GM12878 (cell line): ENCODE data around the gene FAM222A. TPM values are rescaled to one million over a fixed set of nuclear protein-coding genes. Genes with fewer than 3 reads are reported as not detected.

ENCODE experiments used
- ATAC-seq: fragments of 200-7000 bp; cut with Tn5 transposase; 3 replicates; pipeline ENCODE4 v1.9.1; 2020; ENCODE audit warnings: mild to moderate bottlenecking, moderate library complexity
- BruUV-seq: library from RNA; stranded (reverse); fragments of 400-500 nt; replicated peaks from 2 replicates; lab custom pipeline; 2021; lab: Mats Ljungman, UMichigan
- CTCF ChIA-PET: fragments of 300-600 bp; sonication (Branson Sonifier 250); formaldehyde crosslinking; extraction: SDS; loops from one replicate; lab custom pipeline; 2021; ENCODE audit warnings: inconsistent platforms; lab: Yijun Ruan, JAX
- POLR2A ChIA-PET: fragments of 350-600 bp; formaldehyde crosslinking; extraction: SDS; loops from one replicate; lab custom pipeline; 2021; ENCODE audit warnings: inconsistent platforms; lab: Charles Lee
- RAD21 ChIA-PET: fragments of 300-600 bp; sonication (Branson Sonifier 250); formaldehyde crosslinking; loops from one replicate; lab custom pipeline; 2023; ENCODE audit warnings: antibody characterized with exemption; ENCODE audit not compliant: unreplicated experiment; lab: Charles Lee
- SMC1A ChIA-PET: fragments of 300-600 bp; sonication (Branson Sonifier 250); formaldehyde crosslinking; loops from one replicate; lab custom pipeline; 2023; ENCODE audit not compliant: unreplicated experiment, uncharacterized antibody; lab: Charles Lee
- DNase-seq: peaks from one replicate; pipeline ENCODE4 v3.0.0-alpha.2; 2011; ENCODE audit warnings: low read depth, low spot score
- FAIRE-seq: peaks from 3 replicates; lab custom pipeline; 2011; peaks lifted over from hg19 to GRCh38; lab: Jason Lieb, UNC
- H2AFZ ChIP-seq: 2 replicates; pipeline ENCODE4 v1.6.0; 2011; ENCODE audit warnings: low read depth, low read length, control low read depth; ENCODE audit not compliant: control insufficient read depth
- H3K27ac ChIP-seq: 2 replicates; pipeline ENCODE4 v1.5.1; 2011; ENCODE audit warnings: control low read depth; ENCODE audit not compliant: control insufficient read depth, insufficient read depth
- H3K27me3 ChIP-seq, 2 experiments: replicated peaks in 1 of 2; 2 replicates each; pipeline versions ENCODE4 v1.6.0 to v1.6.1; 2011; ENCODE audit warnings: low read length in 1 of 2; ENCODE audit not compliant: control insufficient read depth in 2 of 2, insufficient read depth in 2 of 2
- H3K36me3 ChIP-seq, 2 experiments: 2 replicates each; pipeline ENCODE4 v1.5.1; 2011; ENCODE audit warnings: low read length in 1 of 2; ENCODE audit not compliant: control insufficient read depth in 2 of 2, insufficient read depth in 2 of 2
- H3K4me1 ChIP-seq: 2 replicates; pipeline ENCODE4 v1.6.1; 2011; ENCODE audit warnings: mild to moderate bottlenecking, low read length, moderate library complexity, mixed read lengths; ENCODE audit not compliant: control insufficient read depth, insufficient read depth
- H3K4me2 ChIP-seq: 2 replicates; pipeline ENCODE4 v1.6.0; 2011; ENCODE audit warnings: control low read depth; ENCODE audit not compliant: control insufficient read depth, insufficient read depth
- H3K4me3 ChIP-seq: fragments of 200-600 bp; sonication (generic); 2 replicates; pipeline ENCODE4 v1.5.1; 2016
- H3K79me2 ChIP-seq: 2 replicates; pipeline ENCODE4 v1.6.0; 2011; ENCODE audit warnings: low read length; ENCODE audit not compliant: control insufficient read depth, insufficient read depth
- H3K9ac ChIP-seq: 2 replicates; pipeline ENCODE4 v1.8.0; 2011; ENCODE audit warnings: low read length, control low read depth, mixed read lengths; ENCODE audit not compliant: control insufficient read depth, insufficient read depth
- H3K9me3 ChIP-seq: replicated peaks from 3 replicates; pipeline ENCODE4 v1.5.1; 2011; ENCODE audit warnings: mild to moderate bottlenecking, low read length; ENCODE audit not compliant: control insufficient read depth, insufficient read depth
- H4K20me1 ChIP-seq: 2 replicates; pipeline ENCODE4 v1.6.0; 2011; ENCODE audit not compliant: control insufficient read depth, insufficient read depth
- BRCA1 ChIP-seq: IDR thresholded peaks from 2 replicates; pipeline ENCODE4 v1.6.1; 2011; ENCODE audit warnings: low read depth, low read length, improper control_type of control experiment
- CBX5 ChIP-seq: sonication (generic); IDR thresholded peaks from 2 replicates; pipeline ENCODE4 v1.6.1; 2016; ENCODE audit warnings: low read depth, moderate library complexity, mild to moderate bottlenecking, inconsistent platforms
- CHD2 ChIP-seq: IDR thresholded peaks from 2 replicates; pipeline ENCODE4 v1.6.1; 2011; ENCODE audit warnings: low read depth, low read length, improper control_type of control experiment, borderline replicate concordance
- FOS ChIP-seq: IDR thresholded peaks from 3 replicates; pipeline ENCODE4 v1.6.1; 2011; ENCODE audit warnings: borderline replicate concordance; ENCODE audit not compliant: insufficient read length; ENCODE audit errors: extremely low read depth
- GATAD2B ChIP-seq: fragments of 450-650 bp; conservative IDR thresholded peaks from 2 replicates; pipeline ENCODE4 v1.6.1; 2017; ENCODE audit warnings: low read depth, mild to moderate bottlenecking, moderate library complexity
- HDAC6 ChIP-seq: fragments of 200-600 bp; sonication (generic); IDR thresholded peaks from one replicate; pipeline ENCODE4 v1.8.0; 2017; ENCODE audit warnings: antibody characterized with exemption; ENCODE audit not compliant: unreplicated experiment
- NFYB ChIP-seq: IDR thresholded peaks from 2 replicates; pipeline ENCODE4 v1.6.1; 2011; ENCODE audit warnings: low read depth, mild to moderate bottlenecking, low read length, improper control_type of control experiment, moderate library complexity; ENCODE audit not compliant: insufficient read depth
- SIX5 ChIP-seq: IDR thresholded peaks from 2 replicates; pipeline ENCODE4 v1.6.1; 2011; ENCODE audit warnings: mild to moderate bottlenecking, low read depth, low read length, moderate library complexity; ENCODE audit not compliant: severe bottlenecking
- SMARCA5 ChIP-seq: fragments of 450-650 bp; IDR thresholded peaks from 2 replicates; pipeline ENCODE4 v1.6.1; 2017; ENCODE audit warnings: mild to moderate bottlenecking
- SREBF2 ChIP-seq: IDR thresholded peaks from 2 replicates; pipeline ENCODE4 v1.6.1; 2012; ENCODE audit warnings: mild to moderate bottlenecking, low read length
- WGBS: methylation state at CpG from one replicate; pipeline ENCODE4 v1.1.6; 2016; ENCODE audit warnings: low lambda C conversion rate; ENCODE audit not compliant: insufficient replicate concordance, insufficient coverage; ENCODE audit errors: missing lambda C conversion rate; 5-methylcytosine and 5-hydroxymethylcytosine counted together
- in situ Hi-C: fragments of 300-500 bp; cut with MboI; formaldehyde crosslinking; loops from 9 replicates; pipeline ENCODE4 v1.14.3; 2018; ENCODE audit warnings: mixed read lengths
- intact Hi-C: fragments of 100-400 bp; cut with micrococcal nuclease; formaldehyde crosslinking; loops from one replicate; pipeline ENCODE4 v1.14.2; 2022; ENCODE audit not compliant: unreplicated experiment
- polyA plus RNA-seq, 11 experiments: library from polyadenylated mRNA; depleted of rRNA in 4 of 11; unstranded in 6 of 11; stranded (reverse) in 5 of 11; fragments of >200 nt; fragmentation: Nextera tagmentation in 4 of 11; fragmentation: Illumina TruSeq in 1 of 11; extraction: Ambion mirVana in 4 of 11; extraction: Trizol in 1 of 11; gene quantifications; 1 replicate in 1 of 11; 2 replicates in 10 of 11; pipeline versions ENCODE4 v1.2.1 to v1.2.3, GENCODE V29; 2011 to 2016; ENCODE audit warnings: inconsistent platforms in 2 of 11, missing spikeins in 2 of 11, low read depth in 1 of 11
- total RNA-seq, 4 experiments: library from RNA; depleted of rRNA in 3 of 4; stranded (reverse); fragments of >200 nt in 3 of 4; fragmentation: Illumina TruSeq in 1 of 4; extraction: Trizol in 1 of 4; gene quantifications; 2 replicates each; pipeline versions ENCODE4 v1.2.1 to v1.2.3, GENCODE V29; 2013 to 2021
- TF ChIP-seq, protein P1 (sequence below): IDR thresholded peaks from 2 replicates; pipeline ENCODE4 v1.6.1; 2012; ENCODE audit warnings: low read depth, low read length, improper control_type of control experiment
- TF ChIP-seq, protein P2 (sequence below): fragments of 150-350 bp; IDR thresholded peaks from 2 replicates; pipeline ENCODE4 v1.6.1; 2016; ENCODE audit warnings: low read depth, low read length

Gene FAM222A
- total and polyA plus RNA-seq, 10 of the 15 experiments (the other 5 are each of a cell fraction or from before 2014, with no cell fraction given) = 0.04 to 0.49 (median 0.14) TPM; not detected in 3

DNA sequence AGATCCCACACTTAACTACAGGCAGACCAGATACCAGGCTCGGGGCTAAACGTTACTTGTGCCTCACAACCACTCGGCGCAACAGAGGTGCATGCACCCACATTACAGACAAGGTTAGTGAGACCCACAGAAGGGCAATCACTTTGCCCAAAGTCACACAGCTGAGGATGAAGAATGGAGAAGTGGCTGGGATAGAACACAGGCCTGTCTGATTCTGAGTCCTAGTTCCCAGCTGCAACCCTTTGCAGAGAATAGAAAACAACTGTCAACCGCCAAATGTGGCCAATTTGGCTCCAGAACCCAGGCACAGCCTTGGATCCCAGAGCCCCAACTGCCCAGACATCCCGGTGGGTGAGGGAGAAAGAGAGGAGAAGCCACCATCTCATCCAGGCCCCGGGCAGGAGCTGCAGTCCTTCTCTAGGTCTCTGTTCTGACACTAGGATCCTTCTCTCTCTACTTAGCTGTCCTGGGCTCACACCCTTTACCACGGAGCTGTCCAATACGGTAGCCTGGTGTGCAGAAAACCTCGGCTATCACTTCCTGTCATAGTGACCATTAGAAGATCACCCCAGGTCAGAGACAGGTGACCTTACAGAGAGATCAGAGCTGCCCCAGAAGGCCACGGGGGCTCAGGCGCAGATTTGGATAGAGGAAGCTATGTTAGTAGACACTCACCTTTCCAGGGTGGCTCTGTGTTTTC is 59.1 kb downstream of the FAM222A start:
- no peak for TF ChIP-seq BRCA1
- TF ChIP-seq, protein P1, sequence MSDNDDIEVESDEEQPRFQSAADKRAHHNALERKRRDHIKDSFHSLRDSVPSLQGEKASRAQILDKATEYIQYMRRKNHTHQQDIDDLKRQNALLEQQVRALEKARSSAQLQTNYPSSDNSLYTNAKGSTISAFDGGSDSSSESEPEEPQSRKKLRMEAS = no peak
- no peak for TF ChIP-seq SMARCA5
- no peak for TF ChIP-seq GATAD2B
- no peak for TF ChIP-seq HDAC6
- TF ChIP-seq SIX5 = no peak
- TF ChIP-seq, protein P2, sequence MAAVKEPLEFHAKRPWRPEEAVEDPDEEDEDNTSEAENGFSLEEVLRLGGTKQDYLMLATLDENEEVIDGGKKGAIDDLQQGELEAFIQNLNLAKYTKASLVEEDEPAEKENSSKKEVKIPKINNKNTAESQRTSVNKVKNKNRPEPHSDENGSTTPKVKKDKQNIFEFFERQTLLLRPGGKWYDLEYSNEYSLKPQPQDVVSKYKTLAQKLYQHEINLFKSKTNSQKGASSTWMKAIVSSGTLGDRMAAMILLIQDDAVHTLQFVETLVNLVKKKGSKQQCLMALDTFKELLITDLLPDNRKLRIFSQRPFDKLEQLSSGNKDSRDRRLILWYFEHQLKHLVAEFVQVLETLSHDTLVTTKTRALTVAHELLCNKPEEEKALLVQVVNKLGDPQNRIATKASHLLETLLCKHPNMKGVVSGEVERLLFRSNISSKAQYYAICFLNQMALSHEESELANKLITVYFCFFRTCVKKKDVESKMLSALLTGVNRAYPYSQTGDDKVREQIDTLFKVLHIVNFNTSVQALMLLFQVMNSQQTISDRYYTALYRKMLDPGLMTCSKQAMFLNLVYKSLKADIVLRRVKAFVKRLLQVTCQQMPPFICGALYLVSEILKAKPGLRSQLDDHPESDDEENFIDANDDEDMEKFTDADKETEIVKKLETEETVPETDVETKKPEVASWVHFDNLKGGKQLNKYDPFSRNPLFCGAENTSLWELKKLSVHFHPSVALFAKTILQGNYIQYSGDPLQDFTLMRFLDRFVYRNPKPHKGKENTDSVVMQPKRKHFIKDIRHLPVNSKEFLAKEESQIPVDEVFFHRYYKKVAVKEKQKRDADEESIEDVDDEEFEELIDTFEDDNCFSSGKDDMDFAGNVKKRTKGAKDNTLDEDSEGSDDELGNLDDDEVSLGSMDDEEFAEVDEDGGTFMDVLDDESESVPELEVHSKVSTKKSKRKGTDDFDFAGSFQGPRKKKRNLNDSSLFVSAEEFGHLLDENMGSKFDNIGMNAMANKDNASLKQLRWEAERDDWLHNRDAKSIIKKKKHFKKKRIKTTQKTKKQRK = no peak
- TF ChIP-seq NFYB = no peak
- no peak for TF ChIP-seq CHD2
- no peak for TF ChIP-seq FOS
- no peak for TF ChIP-seq CBX5
- no peak for TF ChIP-seq SREBF2
- H3K9ac ChIP-seq = no peak overlapping the region
- SMC1A ChIA-PET = no interaction called here
- POLR2A ChIA-PET = no interaction called here
- H3K9me3 ChIP-seq = no peaks in the 10 kb centered on the region
- no peaks in the 10 kb centered on the region for H3K27me3 ChIP-seq
- ATAC-seq (no peak), DNase-seq (no peak), FAIRE-seq (no peak)
- no peak overlapping the region for H2AFZ ChIP-seq
- RAD21 ChIA-PET = interaction anchor here (1.1 kb wide), 1 partner anchor 175 kb away, joined by 6 read pairs; no protein-coding TSS in a partner anchor
- H3K4me2 ChIP-seq = no peak overlapping the region
- no peaks in the 10 kb centered on the region for H3K36me3 ChIP-seq
- BruUV-seq = no TSS peak
- CTCF ChIA-PET = interaction anchor here (0.6 to 5.4 kb wide), 8 partner anchors 73 to 292 kb away, joined by 3 to 56 read pairs (median 4); no protein-coding TSS in a partner anchor
- WGBS = 40% methylated on average over 12 of the region's 12 CpGs
- H4K20me1 ChIP-seq = no peaks in the 10 kb centered on the region
- H3K4me1 ChIP-seq = no peaks in the 10 kb centered on the region
- intact Hi-C loops (no loop called here), in situ Hi-C loops (no loop called here)
- H3K79me2 ChIP-seq = no peaks in the 10 kb centered on the region
- H3K4me3 ChIP-seq = no peak overlapping the region
- H3K27ac ChIP-seq = no peak overlapping the region
